ENCODE results near the gene PLAC1.

Gene PLAC1, protein sequence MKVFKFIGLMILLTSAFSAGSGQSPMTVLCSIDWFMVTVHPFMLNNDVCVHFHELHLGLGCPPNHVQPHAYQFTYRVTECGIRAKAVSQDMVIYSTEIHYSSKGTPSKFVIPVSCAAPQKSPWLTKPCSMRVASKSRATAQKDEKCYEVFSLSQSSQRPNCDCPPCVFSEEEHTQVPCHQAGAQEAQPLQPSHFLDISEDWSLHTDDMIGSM

DNA sequence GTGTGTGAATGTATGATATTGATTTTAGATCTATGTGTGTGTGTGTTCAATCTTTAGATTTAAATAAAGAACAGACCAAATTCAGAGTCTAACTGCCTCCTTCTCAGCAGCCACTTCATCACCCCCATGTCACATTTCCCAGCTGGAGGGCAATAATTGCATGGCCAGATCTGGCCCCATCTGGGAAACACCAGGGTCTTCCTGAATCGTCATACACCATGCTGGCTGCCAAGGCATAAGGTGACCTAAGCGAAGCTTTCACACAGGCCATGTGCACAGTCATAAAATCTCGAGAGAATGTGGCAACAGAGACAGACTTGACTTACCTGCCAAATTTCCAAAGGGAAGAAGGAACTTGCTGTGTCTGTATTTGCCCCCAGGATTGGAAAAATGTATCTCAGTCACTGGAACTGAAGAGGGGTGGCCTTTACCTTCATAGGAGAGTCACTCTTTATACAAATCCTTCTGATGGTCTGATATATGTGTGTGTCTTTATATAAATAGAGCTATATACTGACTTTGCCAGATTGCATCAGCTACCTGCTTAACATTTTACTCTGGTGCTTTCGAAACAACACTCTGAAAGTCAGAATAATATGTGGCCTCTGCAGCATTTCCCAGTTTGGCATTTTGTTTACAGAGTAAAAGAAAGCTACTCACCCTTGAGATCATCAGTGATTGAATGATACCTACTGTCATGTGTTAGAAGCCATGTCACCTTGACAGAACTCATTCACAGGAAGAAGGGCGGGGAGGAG is at the start of gene PLAC1:
Gene PLAC1, minus strand, starts transcription at position 470 of the 758 bp plus-strand sequence. CDS start 91,789 bp downstream, outside the sequence.
- TF ChIP-seq, protein P1, sequence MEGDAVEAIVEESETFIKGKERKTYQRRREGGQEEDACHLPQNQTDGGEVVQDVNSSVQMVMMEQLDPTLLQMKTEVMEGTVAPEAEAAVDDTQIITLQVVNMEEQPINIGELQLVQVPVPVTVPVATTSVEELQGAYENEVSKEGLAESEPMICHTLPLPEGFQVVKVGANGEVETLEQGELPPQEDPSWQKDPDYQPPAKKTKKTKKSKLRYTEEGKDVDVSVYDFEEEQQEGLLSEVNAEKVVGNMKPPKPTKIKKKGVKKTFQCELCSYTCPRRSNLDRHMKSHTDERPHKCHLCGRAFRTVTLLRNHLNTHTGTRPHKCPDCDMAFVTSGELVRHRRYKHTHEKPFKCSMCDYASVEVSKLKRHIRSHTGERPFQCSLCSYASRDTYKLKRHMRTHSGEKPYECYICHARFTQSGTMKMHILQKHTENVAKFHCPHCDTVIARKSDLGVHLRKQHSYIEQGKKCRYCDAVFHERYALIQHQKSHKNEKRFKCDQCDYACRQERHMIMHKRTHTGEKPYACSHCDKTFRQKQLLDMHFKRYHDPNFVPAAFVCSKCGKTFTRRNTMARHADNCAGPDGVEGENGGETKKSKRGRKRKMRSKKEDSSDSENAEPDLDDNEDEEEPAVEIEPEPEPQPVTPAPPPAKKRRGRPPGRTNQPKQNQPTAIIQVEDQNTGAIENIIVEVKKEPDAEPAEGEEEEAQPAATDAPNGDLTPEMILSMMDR (IDR thresholded peaks at IDR 0.05; ENCODE audit: extremely low read depth, insufficient read depth, missing control alignments), result no peak
- no peak for DNase-seq (ENCODE audit: low spot score)

DNA sequence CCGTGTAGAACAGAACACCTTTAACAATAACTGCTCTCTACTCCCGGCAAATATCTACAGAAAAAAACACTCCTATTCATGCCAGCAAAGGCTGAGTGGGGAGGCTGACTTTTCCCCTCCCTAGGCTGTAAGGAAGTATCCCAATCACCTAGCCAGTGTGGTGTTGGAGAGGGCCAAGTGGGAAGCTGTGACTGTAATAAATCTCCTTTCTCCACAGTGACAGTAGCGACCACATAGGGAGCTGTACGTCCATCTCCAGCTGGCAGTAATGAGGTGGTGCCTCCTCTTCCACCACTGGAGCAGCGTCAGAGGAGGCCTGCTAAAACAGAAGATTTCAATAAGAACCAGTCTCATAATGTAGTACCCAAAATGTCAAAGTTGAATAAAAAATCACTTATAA is 47.9 kb upstream of the PLAC1 start:
- TF ChIP-seq, protein P1 (IDR thresholded peaks at IDR 0.05; ENCODE audit: extremely low read depth, insufficient read depth, missing control alignments), result no peak
- DNase-seq (ENCODE audit: low spot score), result no peak
- in situ Hi-C loops (cut with MboI; ENCODE audit: low pct_unique_long_range_greater_than_20kb, low sequenced_read_pairs, unreplicated experiment), result no loop called here

More for the DNA sequence above, at the start of gene PLAC1:
- in situ Hi-C loops (cut with MboI; ENCODE audit: low pct_unique_long_range_greater_than_20kb, low sequenced_read_pairs, unreplicated experiment), result no loop called here

DNA sequence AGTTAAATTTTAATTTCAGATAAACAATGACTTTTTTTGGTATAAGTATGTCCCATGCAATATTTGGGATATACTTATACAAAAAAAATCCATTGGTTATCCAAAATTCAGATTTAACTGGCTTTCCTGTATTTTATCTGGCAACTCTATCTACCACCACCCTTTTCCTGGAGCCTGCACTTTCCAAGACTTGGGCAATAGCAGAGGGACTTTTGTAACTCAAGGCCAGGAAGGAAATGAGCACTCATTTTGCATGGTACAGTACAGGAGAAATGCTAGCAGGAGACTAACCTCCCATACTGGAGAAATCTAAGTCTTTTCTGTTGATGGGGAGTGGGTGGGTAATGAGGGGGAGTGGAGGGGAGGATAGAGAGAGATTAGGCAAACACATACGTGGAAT is 37.7 kb upstream of the PLAC1 start:
- no peak for DNase-seq (ENCODE audit: low spot score)
- TF ChIP-seq, protein P1 (IDR thresholded peaks at IDR 0.05; ENCODE audit: extremely low read depth, insufficient read depth, missing control alignments), result no peak
- in situ Hi-C loops (cut with MboI; ENCODE audit: low pct_unique_long_range_greater_than_20kb, low sequenced_read_pairs, unreplicated experiment), result no loop called here

DNA sequence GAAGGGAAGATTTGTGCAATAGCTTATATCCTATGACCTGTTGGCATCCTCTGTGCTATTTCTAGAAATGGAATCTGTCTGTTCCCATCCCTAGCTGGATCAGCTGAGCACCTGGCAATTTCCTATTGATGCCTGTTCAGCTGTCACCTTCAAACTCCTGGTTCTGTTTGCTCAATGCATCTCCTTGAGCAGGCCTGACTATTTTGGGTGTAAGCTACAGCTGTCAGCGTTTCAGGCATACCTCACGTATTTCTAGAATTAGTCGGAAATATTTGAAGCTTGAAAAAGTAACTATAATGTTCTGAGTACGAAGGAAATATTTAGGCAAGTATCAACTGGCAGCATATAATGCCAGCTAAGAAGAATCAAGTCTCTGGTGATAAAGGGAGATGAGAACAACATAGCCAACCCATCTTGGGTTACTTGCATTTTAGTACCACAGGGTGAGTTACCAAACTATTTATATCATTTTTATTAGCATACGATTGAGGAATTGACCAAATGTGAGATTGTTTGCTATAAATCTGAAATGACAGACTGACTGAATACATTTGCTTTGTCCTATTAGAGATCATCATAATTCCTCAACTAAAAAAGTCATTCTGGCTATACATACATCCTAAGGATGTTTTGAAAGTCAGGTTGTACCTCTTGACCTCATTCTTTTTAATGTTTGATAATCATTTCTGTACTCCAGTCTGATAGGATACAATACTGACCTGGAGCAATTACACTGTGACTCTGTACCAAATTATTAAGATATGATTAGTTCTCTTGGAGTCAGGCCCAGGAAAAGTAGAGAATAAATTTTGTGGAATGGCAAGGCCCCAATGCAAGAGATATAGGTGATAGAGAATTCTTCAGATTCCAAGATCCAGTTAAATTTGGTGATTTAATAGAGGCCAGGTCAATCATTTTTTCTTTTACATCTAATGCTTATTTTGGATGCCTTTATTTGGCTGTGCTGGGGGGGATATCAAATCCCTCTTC is 36.4 kb upstream of the PLAC1 start:
- in situ Hi-C loops (cut with MboI; ENCODE audit: low pct_unique_long_range_greater_than_20kb, low sequenced_read_pairs, unreplicated experiment), result no loop called here

DNA sequence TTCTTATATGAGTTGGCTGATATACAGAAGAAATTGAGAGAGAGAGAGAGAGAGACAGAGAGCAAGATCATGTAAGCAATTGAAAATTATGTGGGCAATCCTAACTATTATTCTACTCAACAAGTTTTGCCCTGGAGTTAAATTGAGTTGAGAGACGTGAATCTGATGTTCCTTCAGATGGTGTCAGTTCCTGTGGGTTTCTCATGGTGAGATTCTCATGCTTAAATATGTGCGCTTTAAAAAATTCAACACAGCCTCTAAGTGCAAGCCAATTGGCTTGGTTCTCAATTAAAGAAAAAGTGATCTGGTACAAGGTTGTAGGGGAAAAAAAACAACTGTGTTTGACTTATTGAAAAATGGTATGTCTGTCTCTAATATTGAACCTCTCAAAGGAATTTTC is 35.4 kb upstream of the PLAC1 start:
- TF ChIP-seq, protein P1 (IDR thresholded peaks at IDR 0.05; ENCODE audit: extremely low read depth, insufficient read depth, missing control alignments), result no peak
- DNase-seq (ENCODE audit: low spot score), result no peak
- in situ Hi-C loops (cut with MboI; ENCODE audit: low pct_unique_long_range_greater_than_20kb, low sequenced_read_pairs, unreplicated experiment), result no loop called here

More for the DNA sequence above, 36.4 kb upstream of the PLAC1 start:
- DNase-seq (ENCODE audit: low spot score), result no peak
- TF ChIP-seq, protein P1 (IDR thresholded peaks at IDR 0.05; ENCODE audit: extremely low read depth, insufficient read depth, missing control alignments), result no peak

DNA sequence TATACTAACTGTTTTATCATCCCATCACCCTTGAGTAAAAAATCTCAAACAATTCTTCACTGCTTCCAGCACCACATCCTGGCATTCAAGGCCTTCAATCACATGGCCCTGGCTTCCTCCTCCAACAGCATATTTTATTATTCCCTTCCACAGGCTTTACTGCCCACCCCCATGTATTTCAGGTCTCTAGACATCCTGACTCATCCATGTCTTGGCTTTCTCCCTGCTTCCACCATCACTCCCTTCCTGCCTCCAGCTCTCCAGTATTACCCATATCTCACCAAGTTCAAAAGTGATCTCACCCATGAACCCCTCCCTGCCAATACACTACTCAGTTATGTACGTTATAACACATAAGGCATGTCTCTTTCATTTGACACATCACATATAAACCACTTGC is 34.7 kb upstream of the PLAC1 start:
- no peak for DNase-seq (ENCODE audit: low spot score)
- TF ChIP-seq, protein P1 (IDR thresholded peaks at IDR 0.05; ENCODE audit: extremely low read depth, insufficient read depth, missing control alignments), result no peak
- in situ Hi-C loops (cut with MboI; ENCODE audit: low pct_unique_long_range_greater_than_20kb, low sequenced_read_pairs, unreplicated experiment), result no loop called here

Measured in GM13977 (cell line).